ENCODE measurements around the gene CYRIA. TPM values are rescaled to one million over a fixed set of nuclear protein-coding genes. Genes with fewer than 3 reads are reported as not detected.

CYRIA gene
- total and polyA plus RNA-seq, 4 donors = 1.3 to 4.3 (median 2.4) TPM

DNA sequence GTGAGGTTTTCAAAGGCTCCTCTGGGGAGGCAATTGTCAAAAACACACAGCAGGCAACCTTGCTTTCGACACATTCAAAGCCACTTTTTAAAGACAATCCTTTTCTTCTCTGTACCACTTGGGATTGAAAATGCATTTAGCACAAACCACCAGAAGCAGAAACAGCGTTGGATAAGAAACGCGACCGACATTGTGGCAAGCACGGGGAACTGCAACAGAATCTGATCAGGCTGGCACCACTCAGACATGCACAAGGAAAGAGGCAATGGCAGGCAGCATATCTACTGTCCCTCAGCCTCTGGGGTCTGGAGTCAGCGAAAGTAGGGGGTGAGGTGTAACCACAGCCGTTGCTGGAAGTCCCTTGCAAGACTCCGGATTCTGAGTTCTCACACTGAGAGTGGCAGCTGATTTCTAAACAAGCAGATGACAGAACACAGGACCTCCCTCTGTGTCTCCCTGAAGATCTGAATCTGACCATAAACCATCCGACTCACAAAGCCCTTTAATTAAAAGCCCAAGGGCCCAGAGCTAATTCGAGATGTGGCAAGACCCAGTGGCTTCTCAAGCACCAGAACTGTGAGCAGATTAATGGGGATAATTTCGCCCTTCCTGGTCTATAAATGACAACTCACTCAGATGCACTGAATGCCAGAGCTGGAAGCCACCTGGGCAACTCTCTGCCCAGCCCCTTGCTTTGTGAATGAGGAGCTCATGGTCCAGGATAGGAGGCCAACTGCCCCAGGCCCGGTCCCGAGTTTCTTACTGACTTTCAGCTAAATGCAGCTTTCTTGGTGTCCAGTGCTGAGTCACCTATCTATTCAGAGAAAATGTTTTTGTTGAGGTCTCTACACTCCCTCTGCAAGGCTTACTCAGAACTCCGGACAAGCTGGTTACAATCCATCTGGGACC lies 29.6 kb downstream of the CYRIA start:
- Histone ChIP-seq H3K4me3 (ENCODE audit: low read depth in 1 of 3, low read length in 3 of 3) (no peak overlapping the region), H3K4me1 (ENCODE audit: control insufficient read depth in 4 of 4, insufficient read depth in 4 of 4, low read length in 3 of 4) (peaks cover 0 to 5% (median 0%) of the 10 kb centered on the region in 4 donors), H3K27ac (ENCODE audit: low read depth in 1 of 2, low read length in 2 of 2) (no peak overlapping the region), H3K27me3 (ENCODE audit: control insufficient read depth in 4 of 4, insufficient read depth in 4 of 4, low read length in 3 of 4) (no peaks in the 10 kb centered on the region), H3K9ac (ENCODE audit: low read depth in 1 of 2, low read length in 2 of 2) (no peak overlapping the region), H3K9me3 (ENCODE audit: control insufficient read depth in 4 of 4, low read length in 3 of 4) (no peaks in the 10 kb centered on the region), H3K36me3 (ENCODE audit: control insufficient read depth in 4 of 4, insufficient read depth in 3 of 4, low read depth in 1 of 4, low read length in 3 of 4) (no peaks in the 10 kb centered on the region)
- WGBS = 68% methylated on average over 15 of the region's 15 CpGs
- DNase-seq (ENCODE audit: low spot score) = no peak
- no peak for TF ChIP-seq RAD21 (IDR thresholded peaks at IDR 0.05)
- no peak for TF ChIP-seq EGR1 (IDR thresholded peaks at IDR 0.05; ENCODE audit: low read depth in 2 of 2)
- TF ChIP-seq RXRA (IDR thresholded peaks at IDR 0.05) = no peak
- TF ChIP-seq, protein P1, sequence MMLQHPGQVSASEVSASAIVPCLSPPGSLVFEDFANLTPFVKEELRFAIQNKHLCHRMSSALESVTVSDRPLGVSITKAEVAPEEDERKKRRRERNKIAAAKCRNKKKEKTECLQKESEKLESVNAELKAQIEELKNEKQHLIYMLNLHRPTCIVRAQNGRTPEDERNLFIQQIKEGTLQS (IDR thresholded peaks at IDR 0.05) = no peak
- no peak for TF ChIP-seq TAF1 (conservative IDR thresholded peaks at IDR 0.05)
- TF ChIP-seq YY1 (IDR thresholded peaks at IDR 0.05) = no peak
- no peak for TF ChIP-seq FOXA1 (IDR thresholded peaks at IDR 0.05)

DNA sequence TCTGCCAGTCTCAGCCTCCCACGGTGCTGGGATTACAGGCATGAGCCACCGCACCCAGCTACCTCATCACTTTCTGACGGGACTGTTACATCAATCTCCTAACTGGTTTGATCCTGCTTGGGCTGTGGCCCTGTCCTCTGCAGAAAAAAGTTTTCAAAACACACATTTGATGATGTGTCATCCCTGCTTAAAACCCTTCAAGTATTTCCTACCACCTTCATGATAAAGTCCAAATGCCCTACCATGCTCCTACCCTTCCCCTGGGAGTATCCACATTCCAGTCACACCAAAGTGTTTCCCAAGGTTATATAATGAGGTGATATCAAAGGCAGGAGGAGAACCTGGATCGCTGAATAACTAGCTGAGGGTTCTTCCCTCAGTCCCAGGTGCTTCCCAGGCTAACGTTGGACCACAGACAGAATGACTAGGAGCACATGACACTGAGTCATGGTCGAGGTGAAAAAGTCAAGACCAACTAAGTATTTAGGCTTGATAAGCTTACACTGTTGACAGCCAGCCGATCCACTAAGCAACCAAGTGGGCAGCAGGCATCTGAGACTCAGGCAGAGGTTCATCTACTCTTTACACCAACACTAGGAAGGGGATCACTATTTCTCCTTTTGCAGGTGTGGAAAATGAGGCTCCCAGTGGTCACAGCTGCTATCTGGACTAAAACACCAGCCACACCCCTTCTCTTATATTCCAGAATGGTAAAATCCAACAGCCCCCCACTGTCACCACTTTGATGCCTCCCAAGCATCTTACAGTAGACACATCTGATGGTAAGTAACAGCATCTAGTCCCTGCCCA lies 31.8 kb downstream of the CYRIA start:
- Histone ChIP-seq H3K9ac (ENCODE audit: low read depth in 1 of 2, low read length in 2 of 2) (no peak overlapping the region), H3K27me3 (ENCODE audit: control insufficient read depth in 4 of 4, insufficient read depth in 4 of 4, low read length in 3 of 4) (no peaks in the 10 kb centered on the region), H3K4me1 (ENCODE audit: control insufficient read depth in 4 of 4, insufficient read depth in 4 of 4, low read length in 3 of 4) (no peaks in the 10 kb centered on the region), H3K27ac (ENCODE audit: low read depth in 1 of 2, low read length in 2 of 2) (no peak overlapping the region), H3K4me3 (ENCODE audit: low read depth in 1 of 3, low read length in 3 of 3) (no peak overlapping the region), H3K9me3 (ENCODE audit: control insufficient read depth in 4 of 4, low read length in 3 of 4) (no peaks in the 10 kb centered on the region), H3K36me3 (ENCODE audit: control insufficient read depth in 4 of 4, insufficient read depth in 3 of 4, low read depth in 1 of 4, low read length in 3 of 4) (no peaks in the 10 kb centered on the region)
- TF ChIP-seq RXRA (IDR thresholded peaks at IDR 0.05) (no peak), CTCF (IDR thresholded peaks at IDR 0.05; ENCODE audit: low read depth, low read length, missing input control) (no peak), YY1 (IDR thresholded peaks at IDR 0.05) (no peak)
- TF ChIP-seq, protein P1 (IDR thresholded peaks at IDR 0.05) = no peak
- no peak for DNase-seq (ENCODE audit: low spot score)
- WGBS = 72% methylated on average over 7 of the region's 7 CpGs

DNA sequence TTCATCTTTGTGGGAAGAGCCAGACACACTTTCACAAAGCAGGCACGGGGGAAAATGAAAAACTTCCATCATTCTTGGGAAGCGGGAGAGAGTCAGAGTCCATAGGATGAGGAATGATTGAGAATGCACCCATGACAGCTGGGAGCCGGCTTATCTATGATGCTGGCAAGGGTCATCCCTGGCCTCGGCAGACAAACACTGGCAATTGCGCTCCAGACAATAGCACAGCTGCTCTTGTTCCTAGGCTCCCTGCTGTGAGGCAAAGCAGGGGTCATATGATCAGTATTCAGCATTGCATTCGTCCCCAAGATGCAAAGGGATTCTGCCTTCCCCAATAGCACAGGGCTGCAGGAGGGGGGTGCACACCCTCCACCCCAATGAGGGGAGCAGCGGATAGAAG lies 33.0 kb downstream of the CYRIA start:
- TF ChIP-seq JUND (IDR thresholded peaks at IDR 0.05) (no peak), NR2F2 (IDR thresholded peaks at IDR 0.05) (no peak), REST (IDR thresholded peaks at IDR 0.05) (no peak), RAD21 (IDR thresholded peaks at IDR 0.05) (no peak), YY1 (IDR thresholded peaks at IDR 0.05) (no peak)
- TF ChIP-seq, protein P2, sequence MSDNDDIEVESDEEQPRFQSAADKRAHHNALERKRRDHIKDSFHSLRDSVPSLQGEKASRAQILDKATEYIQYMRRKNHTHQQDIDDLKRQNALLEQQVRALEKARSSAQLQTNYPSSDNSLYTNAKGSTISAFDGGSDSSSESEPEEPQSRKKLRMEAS (IDR thresholded peaks at IDR 0.05) = no peak
- DNase-seq (ENCODE audit: low spot score) = no peak

More for the DNA sequence above, 33.0 kb downstream of the CYRIA start:
- Histone ChIP-seq H3K27ac (ENCODE audit: low read depth in 1 of 2, low read length in 2 of 2) (no peak overlapping the region), H3K4me3 (ENCODE audit: low read depth in 1 of 3, low read length in 3 of 3) (no peak overlapping the region), H3K36me3 (ENCODE audit: control insufficient read depth in 4 of 4, insufficient read depth in 3 of 4, low read depth in 1 of 4, low read length in 3 of 4) (no peaks in the 10 kb centered on the region), H3K4me1 (ENCODE audit: control insufficient read depth in 4 of 4, insufficient read depth in 4 of 4, low read length in 3 of 4) (peaks cover 0 to 4% (median 0%) of the 10 kb centered on the region in 4 donors), H3K9me3 (ENCODE audit: control insufficient read depth in 4 of 4, low read length in 3 of 4) (no peaks in the 10 kb centered on the region), H3K27me3 (ENCODE audit: control insufficient read depth in 4 of 4, insufficient read depth in 4 of 4, low read length in 3 of 4) (no peaks in the 10 kb centered on the region), H3K9ac (ENCODE audit: low read depth in 1 of 2, low read length in 2 of 2) (no peak overlapping the region)
- WGBS = 60% methylated on average over 7 of the region's 7 CpGs

Data from liver (tissue), 9 donors.